Stimulated activated CD4-positive, alpha-beta T cell treated with anti-CD3 and anti-CD28 coated beads, TNF-alpha, amount 100 ng/mL, for 4 hours (primary cell): ENCODE measurements around the gene TSPAN19.
"Not testable (repeated sequence)": the region's sequence is repeated elsewhere in the genome, so short reads cannot be mapped to it uniquely, and the experiment has no call there.

Experiments
- DNase-seq, 3 experiments: peaks; one replicate each; pipeline ENCODE4 v3.0.0-alpha.2; 2020; ENCODE audit warnings: low read depth in 3 of 3

The TSPAN19 gene

GRCh38 chr12:85036234-85036707 is at the start of gene TSPAN19, which contains the start of gene LRRIQ1:
Gene TSPAN19 (minus strand): TSS chr12:85036277. CDS start chr12:85029946, 6,331 bp downstream.
Gene LRRIQ1 (plus strand): TSS chr12:85036351. CDS start chr12:85038177, 1,826 bp downstream.
- peak in 1 of 3 experiments; percentile 0 for DNase-seq

- no peak for DNase-seq
Observed at GRCh38 chr12:85085066-85085465, 49.0 kb upstream of the TSPAN19 start.

GRCh38 chr12:85076688-85077430 is 40.8 kb upstream of the TSPAN19 start:
- no peak for DNase-seq

- DNase-seq: no peak
Observed at GRCh38 chr12:85072826-85073225, 36.7 kb upstream of the TSPAN19 start.

- DNase-seq: no peak
Observed at GRCh38 chr12:85065837-85066482, 29.9 kb upstream of the TSPAN19 start.

- no peak for DNase-seq
Observed at GRCh38 chr12:85060916-85061315, 24.8 kb upstream of the TSPAN19 start.

GRCh38 chr12:85059594-85059993 is 23.5 kb upstream of the TSPAN19 start:
- DNase-seq: no peak

- no peak for DNase-seq
Observed at GRCh38 chr12:85058339-85058738, 22.3 kb upstream of the TSPAN19 start.

GRCh38 chr12:85057370-85057963 is 21.4 kb upstream of the TSPAN19 start:
- DNase-seq: no peak

GRCh38 chr12:85043829-85044228 is 7.8 kb upstream of the TSPAN19 start:
- DNase-seq: no peak

- no peak for DNase-seq
Observed at GRCh38 chr12:85041395-85041794, 5.3 kb upstream of the TSPAN19 start.

GRCh38 chr12:85036733-85037132 is 656 bp upstream of the TSPAN19 start:
- DNase-seq: no peak

GRCh38 chr12:85029456-85029855 is 6.6 kb downstream of the TSPAN19 start:
- no peak for DNase-seq

- DNase-seq: no peak
Observed at GRCh38 chr12:85018098-85018497, 18.0 kb downstream of the TSPAN19 start.

GRCh38 chr12:85017618-85018017 is 18.5 kb downstream of the TSPAN19 start:
- DNase-seq: no peak

- no peak for DNase-seq
Observed at GRCh38 chr12:85017133-85017532, 18.9 kb downstream of the TSPAN19 start.

GRCh38 chr12:85016413-85016812 is 19.7 kb downstream of the TSPAN19 start:
- no peak for DNase-seq

GRCh38 chr12:85007836-85008235 is 28.2 kb downstream of the TSPAN19 start:
- no peak for DNase-seq

GRCh38 chr12:85006206-85006605 is 29.9 kb downstream of the TSPAN19 start:
- no peak for DNase-seq

GRCh38 chr12:85005615-85006014 is 30.5 kb downstream of the TSPAN19 start:
- DNase-seq: no peak

- not testable (repeated sequence) for DNase-seq
Observed at GRCh38 chr12:85005047-85005446, 31.0 kb downstream of the TSPAN19 start.

GRCh38 chr12:85004204-85004603 is 31.9 kb downstream of the TSPAN19 start:
- DNase-seq: no peak
